ENCODE data around the gene SYT11.
"Not testable (repeated sequence)": the region's sequence is repeated elsewhere in the genome, so short reads cannot be mapped to it uniquely, and the experiment has no call there.

SYT11 gene

DNA sequence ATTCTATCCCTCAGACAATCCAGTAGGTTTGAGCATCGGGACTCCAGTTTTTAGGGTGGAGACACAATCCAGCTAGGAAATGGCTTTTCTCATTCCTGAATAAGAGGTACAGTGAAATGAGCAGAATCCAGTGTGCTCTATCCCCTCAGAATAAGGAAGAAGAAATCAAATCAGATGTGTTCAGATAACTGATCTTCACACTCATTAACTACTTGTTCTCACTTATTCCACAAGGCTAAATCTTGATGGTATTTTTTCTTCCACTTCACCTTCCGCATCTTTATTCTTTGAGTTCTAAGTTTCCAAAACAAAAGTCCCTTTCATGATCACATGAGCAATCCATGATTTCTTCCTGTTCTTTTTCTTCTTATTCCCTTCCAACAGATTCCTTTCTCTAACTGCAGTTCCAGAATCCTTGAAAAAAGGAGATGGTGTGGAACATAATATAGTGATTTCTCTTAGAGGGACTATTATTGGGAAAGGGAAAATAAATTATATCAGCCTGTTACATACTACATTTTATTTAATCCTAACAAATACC is 1.7 kb downstream of the SYT11 start:
- DNase-seq = no peak

GRCh38 chr1:155861896-155862295 is 2.5 kb downstream of the SYT11 start:
- DNase-seq = no peak

- DNase-seq = no peak
Observed at GRCh38 chr1:155864393-155864792, 5.0 kb downstream of the SYT11 start.

DNA sequence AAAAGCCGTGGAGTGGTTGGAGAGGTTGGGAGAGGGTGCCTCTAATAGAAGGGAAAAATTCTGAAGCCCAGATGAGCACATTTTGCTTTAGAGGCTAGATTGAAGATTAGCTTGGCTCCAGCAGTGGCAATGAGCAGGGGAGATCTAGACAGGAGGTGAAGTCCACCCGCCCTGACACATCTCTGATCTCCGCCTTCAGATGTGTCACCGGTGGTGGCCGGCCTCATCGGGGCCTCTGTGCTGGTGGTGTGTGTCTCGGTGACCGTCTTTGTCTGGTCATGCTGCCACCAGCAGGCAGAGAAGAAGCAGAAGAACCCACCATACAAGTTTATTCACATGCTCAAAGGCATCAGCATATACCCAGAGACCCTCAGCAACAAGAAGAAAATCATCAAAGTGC is 8.4 kb downstream of the SYT11 start:
- DNase-seq = no peak

- DNase-seq = no peak
Observed at GRCh38 chr1:155871390-155871789, 12.0 kb downstream of the SYT11 start.

- DNase-seq = no peak
Observed at GRCh38 chr1:155872527-155872926, 13.2 kb downstream of the SYT11 start.

DNA sequence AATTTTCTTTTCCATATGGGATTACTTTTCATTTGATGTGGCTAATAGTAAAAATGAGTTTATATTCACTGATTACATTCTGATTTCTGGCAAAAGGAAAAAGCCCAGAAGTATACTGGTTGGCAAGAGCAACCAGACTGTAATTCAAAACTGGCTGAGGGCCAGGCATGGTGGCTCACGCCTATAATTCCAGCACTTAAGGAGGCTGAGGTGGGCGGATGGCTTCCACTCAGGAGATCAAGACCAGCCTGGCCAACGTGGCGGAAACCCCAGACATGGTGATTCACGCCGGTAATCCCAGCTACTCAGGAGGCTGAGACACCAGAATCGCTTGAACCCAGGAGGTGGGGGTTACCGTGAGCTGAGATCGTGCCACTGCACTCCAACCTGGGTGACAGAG is 14.5 kb downstream of the SYT11 start:
- DNase-seq = peak; percentile 22

- no peak for DNase-seq
Observed at GRCh38 chr1:155877945-155878344, 18.6 kb downstream of the SYT11 start.

DNA sequence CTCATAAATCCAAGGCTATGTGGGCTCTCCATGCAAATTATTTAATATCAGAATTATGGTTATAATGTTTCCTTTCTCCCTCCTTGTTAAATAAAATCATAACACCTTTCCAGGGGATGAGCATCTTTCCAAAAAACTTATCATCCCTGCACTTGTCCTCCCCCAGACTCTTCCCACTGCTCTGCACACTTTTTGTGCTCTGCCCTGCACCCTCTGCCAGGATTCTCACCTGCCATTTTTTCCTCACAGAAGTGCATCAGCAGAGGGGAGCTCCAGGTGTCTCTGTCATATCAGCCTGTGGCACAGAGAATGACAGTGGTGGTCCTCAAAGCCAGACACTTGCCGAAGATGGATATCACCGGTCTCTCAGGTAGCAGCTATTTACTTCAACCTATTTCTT is 20.9 kb downstream of the SYT11 start:
- no peak for DNase-seq

GRCh38 chr1:155880950-155881349 is 21.6 kb downstream of the SYT11 start:
- DNase-seq = no peak

GRCh38 chr1:155882235-155882634 is 22.9 kb downstream of the SYT11 start:
- DNase-seq = no peak

DNA sequence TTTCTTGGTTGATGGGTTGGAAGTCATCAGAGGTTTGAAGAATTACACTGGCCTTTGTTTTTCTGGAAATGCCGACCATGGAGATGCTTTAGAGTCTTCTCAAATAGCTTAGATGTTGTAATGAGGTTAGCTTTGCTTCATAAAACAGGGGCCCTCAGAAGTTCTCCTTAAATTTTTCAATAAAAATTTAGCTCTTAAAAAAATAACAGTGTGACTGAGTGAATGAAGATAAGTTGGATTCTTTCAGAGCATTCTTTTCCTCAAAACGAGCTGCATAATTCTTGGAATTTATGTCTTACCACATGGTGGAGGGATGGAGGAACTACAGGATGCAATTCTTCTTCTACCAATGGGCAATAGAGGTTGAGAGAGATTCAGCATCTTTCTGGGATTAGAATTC is 23.4 kb downstream of the SYT11 start:
- DNase-seq = no peak

- DNase-seq = no peak
Observed at GRCh38 chr1:155884031-155884960, 24.9 kb downstream of the SYT11 start.

DNA sequence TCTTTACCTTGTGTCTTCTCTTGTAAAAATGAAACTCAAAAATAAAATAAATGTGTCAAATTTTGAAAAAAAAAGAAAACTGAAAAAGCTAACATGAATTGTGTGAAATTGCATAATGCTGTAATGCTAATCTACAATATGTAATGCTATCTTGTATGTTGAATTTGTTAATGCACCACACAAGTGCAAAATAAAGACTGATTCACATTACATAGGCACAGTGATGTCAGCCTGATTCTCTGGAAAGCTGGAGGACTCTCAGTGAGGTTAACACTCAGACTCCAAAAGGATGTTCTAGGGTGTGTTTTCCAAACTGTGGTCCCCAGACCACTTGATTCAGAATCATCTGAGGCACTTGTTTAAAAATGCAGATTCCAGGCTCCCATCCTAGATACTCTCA is 25.6 kb downstream of the SYT11 start:
- DNase-seq = no peak

DNA sequence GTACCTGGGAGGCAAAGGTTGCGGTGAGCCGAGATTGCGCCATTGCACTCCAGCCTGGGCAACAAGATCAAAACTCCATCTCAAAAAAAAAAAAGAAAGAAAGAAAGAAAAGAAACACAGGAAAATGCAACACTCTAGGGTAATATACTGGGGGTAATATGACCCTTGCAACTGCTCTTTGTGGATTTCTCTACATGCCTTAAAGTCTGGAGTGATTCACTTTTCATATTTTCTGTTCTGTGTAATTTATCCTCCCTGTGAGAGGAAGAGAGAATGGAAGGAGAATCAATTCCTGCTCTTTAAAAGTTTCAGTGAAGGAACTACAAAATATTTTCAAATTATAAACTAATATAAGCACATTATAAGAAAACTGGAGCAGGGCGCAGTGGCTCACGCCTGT is 29.1 kb downstream of the SYT11 start:
- no peak for DNase-seq

DNA sequence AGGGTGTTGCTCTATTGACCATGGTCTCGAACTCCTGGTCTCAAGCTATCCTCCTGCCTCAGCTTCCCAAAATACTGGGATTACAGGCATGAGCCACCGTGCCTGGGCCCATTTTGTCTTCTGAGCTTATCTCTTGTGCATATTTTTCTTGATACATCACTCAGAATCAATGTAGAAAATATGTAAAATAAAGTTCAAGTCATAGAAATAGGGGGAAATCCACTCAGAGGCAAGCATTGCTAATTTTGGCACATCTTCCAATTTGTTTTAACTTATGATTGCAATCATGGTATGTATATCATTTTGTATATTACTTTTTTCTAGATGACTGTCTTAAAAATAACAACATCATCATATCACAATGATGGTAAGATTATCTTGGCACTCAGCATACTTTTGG is 30.2 kb downstream of the SYT11 start:
- DNase-seq = no peak

GRCh38 chr1:155890251-155890650 is 30.9 kb downstream of the SYT11 start:
- DNase-seq = no peak

DNA sequence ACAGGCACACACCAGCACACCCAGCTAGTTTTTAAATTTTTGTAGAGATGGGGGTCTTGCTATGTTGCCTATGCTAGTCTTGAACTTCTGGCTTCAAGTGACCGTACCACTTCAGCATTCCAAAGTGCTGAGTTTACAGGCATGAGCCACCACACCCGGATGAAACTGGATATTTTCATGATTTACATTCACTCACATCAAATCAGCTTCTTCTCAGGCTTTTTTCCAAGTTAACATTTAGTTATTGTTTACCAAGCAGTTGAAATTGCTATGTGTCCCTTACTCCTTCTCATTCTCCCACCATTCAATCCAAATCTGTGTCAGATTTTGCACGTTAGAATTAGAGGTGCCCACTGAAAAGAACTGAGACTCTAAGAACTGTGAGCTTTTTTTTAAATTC is 33.4 kb downstream of the SYT11 start:
- no peak for DNase-seq

DNA sequence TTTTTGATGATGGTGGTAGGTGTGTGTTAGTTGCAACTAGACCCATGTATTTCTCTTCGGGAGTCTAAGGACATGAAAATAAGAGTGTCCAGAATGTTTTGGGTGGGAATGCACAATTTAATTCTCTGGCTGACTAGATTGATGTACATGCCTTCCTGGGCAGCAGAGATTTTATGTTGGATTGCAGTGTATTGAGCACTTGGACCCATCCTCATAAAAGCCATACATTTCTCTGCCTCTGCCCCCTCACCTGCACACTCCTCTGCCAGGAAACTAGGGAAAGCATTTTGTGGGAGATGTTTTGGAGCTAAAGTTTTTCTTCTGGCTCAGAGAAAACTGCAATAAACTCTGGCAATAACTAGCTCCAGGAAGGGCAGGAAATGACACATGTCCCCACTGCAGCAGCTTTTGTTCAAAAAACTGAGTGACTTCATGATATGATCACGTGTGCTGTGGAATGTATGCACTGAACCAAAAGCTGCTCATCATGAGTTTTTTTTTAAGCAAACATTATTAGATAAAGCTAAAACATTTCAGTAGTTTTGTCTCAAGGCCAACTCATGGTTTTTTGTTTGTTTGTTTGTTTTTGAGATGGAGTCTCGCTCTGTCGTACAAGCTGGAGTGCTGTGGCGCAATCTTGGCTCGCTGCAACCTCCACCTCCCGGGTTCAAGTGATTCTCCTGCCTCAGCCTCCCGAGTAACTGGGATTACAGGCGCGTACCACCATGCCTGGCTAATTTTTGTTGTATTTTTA is 34.2 kb downstream of the SYT11 start:
- DNase-seq = peak; percentile 30

GRCh38 chr1:155895617-155896016 is 36.2 kb downstream of the SYT11 start:
- not testable (repeated sequence) for DNase-seq

- DNase-seq = not testable (repeated sequence)
Observed at GRCh38 chr1:155896476-155896875, 37.1 kb downstream of the SYT11 start.

DNA sequence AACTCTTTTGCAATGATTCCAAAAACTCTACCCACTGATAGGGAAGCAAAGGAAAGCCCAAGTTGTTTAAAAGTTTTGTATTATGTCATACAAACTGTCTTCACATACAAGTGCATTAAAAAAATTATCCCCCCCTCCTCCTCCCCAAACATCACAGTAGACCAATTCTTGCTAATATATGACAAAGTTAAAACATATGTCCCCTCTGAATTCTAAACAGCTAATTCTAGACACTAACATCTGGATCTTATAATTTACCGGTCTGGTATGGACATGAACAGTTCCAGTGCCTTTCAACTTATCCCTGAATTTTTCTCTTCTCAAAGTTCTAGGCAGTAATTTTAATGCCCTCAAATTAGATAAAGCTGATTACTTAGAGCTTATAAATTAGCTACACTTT is 38.4 kb downstream of the SYT11 start:
- DNase-seq = no peak

DNA sequence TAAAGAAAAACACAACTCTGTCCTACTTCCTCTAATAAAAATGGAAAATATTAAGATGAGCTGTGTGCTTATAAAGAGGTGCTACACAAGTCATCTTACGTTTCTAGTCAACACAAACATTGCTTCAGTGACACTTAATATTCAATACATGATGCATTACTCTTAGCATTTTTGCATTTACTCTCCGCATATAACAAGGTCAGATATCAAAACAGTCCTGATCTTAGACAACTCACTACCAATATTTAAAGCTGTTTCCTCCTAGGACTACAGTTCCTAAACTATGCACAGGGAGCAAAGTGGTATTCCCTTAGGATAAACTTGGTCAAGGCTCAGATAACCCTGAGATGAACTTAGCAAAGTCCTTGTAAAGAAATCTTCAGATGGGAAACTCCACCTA is 39.5 kb downstream of the SYT11 start:
- DNase-seq = no peak

DNA sequence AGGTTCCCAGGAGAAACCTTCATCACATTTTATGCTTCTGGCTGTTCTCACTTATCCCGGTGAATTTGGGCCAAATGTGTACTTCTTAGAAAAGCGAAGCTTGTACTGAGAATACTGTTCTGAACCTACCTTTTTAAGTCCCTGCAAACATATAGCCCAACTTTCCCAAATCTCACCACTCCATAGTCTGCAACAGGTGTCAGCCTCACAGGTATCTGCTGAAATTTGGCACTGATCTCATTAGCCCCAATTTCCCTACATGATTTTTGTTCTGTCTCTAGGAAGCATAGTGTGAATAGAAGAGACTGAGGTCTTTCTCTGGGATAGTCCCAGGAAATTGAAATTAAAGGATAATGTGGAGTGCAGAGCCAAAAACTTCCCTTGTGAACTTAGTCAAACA is 40.3 kb downstream of the SYT11 start:
- no peak for DNase-seq

All from T1000 (cell line).